Neural cell (in vitro differentiated cells): Measurements from ENCODE around the gene CRCP. TPM values are rescaled to one million over a fixed set of nuclear protein-coding genes. Genes with fewer than 3 reads are reported as not detected.
A peak's percentile ranks its signal among the peaks of the same experiment; 100 is the strongest.

ENCODE experiments used
- H2AFZ ChIP-seq: fragments of 200-600, 300-800 bp; sonication (generic), shearing (Covaris generic); 2 replicates; pipeline ENCODE4 v1.6.0; 2014; ENCODE audit warnings: low read depth, mild to moderate bottlenecking, antibody characterized with exemption, low read length, moderate library complexity
- H3F3A ChIP-seq: fragments of 200-600 bp; shearing (Covaris generic); 2 replicates; pipeline ENCODE4 v1.6.1; 2016; ENCODE audit warnings: mild to moderate bottlenecking, moderate library complexity, mixed read lengths, antibody characterized with exemption, low read length; ENCODE audit not compliant: insufficient read depth, poor library complexity, severe bottlenecking
- H3K27ac ChIP-seq: fragments of 200-600, 300-800 bp; sonication (generic), shearing (Covaris generic); 2 replicates; pipeline ENCODE4 v1.5.1; 2014; ENCODE audit warnings: mild to moderate bottlenecking, low read length, moderate library complexity
- H3K27me3 ChIP-seq: fragments of 300-800, 200-600 bp; sonication (generic), shearing (Covaris generic); 2 replicates; pipeline ENCODE4 v1.6.0; 2014; ENCODE audit warnings: mild to moderate bottlenecking, low read depth, low read length, moderate library complexity; ENCODE audit not compliant: insufficient read depth
- H3K36me3 ChIP-seq: fragments of 300-800, 200-600 bp; sonication (generic), shearing (Covaris generic); 2 replicates; pipeline ENCODE4 v1.5.1; 2014; ENCODE audit warnings: mild to moderate bottlenecking, antibody characterized with exemption, low read length, moderate library complexity; ENCODE audit not compliant: insufficient read depth
- H3K4me2 ChIP-seq: fragments of 300-800, 200-600 bp; sonication (generic), shearing (Covaris generic); 2 replicates; pipeline ENCODE4 v1.6.0; 2014; ENCODE audit warnings: mild to moderate bottlenecking, low read length
- H3K4me3 ChIP-seq: fragments of 300-800, 200-600 bp; sonication (generic), shearing (Covaris generic); 2 replicates; pipeline ENCODE4 v1.5.1; 2014; ENCODE audit warnings: mild to moderate bottlenecking, low read length, moderate library complexity
- H3K79me2 ChIP-seq: fragments of 200-600 bp; shearing (Covaris generic); replicated peaks from 2 replicates; pipeline ENCODE4 v1.6.0; 2014; ENCODE audit warnings: mild to moderate bottlenecking, low read length, moderate library complexity; ENCODE audit not compliant: insufficient read depth
- H3K9ac ChIP-seq: fragments of 300-800, 200-600 bp; sonication (generic), shearing (Covaris generic); 2 replicates; pipeline ENCODE4 v1.6.1; 2016; ENCODE audit warnings: mild to moderate bottlenecking, low read length, mixed read lengths
- H3K9me2 ChIP-seq: fragments of 200-600 bp; shearing (Covaris generic); 2 replicates; pipeline ENCODE4 v1.6.1; 2016; ENCODE audit warnings: mild to moderate bottlenecking, low read length, mixed read lengths; ENCODE audit not compliant: insufficient read depth
- H3K9me3 ChIP-seq: fragments of 200-600, 300-800 bp; sonication (generic), shearing (Covaris generic); 2 replicates; pipeline ENCODE4 v1.6.1; 2016; ENCODE audit warnings: mild to moderate bottlenecking, mixed run types, low read length, moderate library complexity, mixed read lengths
- H4K20me1 ChIP-seq: fragments of 200-600 bp; shearing (Covaris generic); 2 replicates; pipeline ENCODE4 v1.6.1; 2016; ENCODE audit warnings: mild to moderate bottlenecking, mixed run types; ENCODE audit not compliant: insufficient read depth
- EP300 ChIP-seq: fragments of 450-650 bp; conservative IDR thresholded peaks from 2 replicates; pipeline ENCODE4 v1.6.1; 2014; ENCODE audit warnings: antibody characterized with exemption, mild to moderate bottlenecking, moderate library complexity; ENCODE audit not compliant: poor library complexity, severe bottlenecking
- EZH2 ChIP-seq: fragments of 200-600, 300-800 bp; shearing (Covaris generic), sonication (generic); IDR thresholded peaks from 2 replicates; pipeline ENCODE4 v1.6.1; 2014; ENCODE audit warnings: antibody characterized with exemption, low read length, borderline replicate concordance, mild to moderate bottlenecking; ENCODE audit not compliant: insufficient read depth, poor library complexity, severe bottlenecking
- MXI1 ChIP-seq: fragments of 450-650 bp; conservative IDR thresholded peaks from 2 replicates; pipeline ENCODE4 v1.6.1; 2014; ENCODE audit warnings: antibody characterized with exemption, mild to moderate bottlenecking; ENCODE audit not compliant: poor library complexity, severe bottlenecking
- POLR2AphosphoS5 ChIP-seq: IDR thresholded peaks from 2 replicates; pipeline ENCODE4 v1.6.1; 2012
- RAD21 ChIP-seq: fragments of 450-650 bp; conservative IDR thresholded peaks from 2 replicates; pipeline ENCODE4 v1.6.1; 2014; ENCODE audit warnings: antibody characterized with exemption, mild to moderate bottlenecking, moderate library complexity
- SMC3 ChIP-seq: fragments of 450-650 bp; conservative IDR thresholded peaks from 2 replicates; pipeline ENCODE4 v1.6.1; 2014; ENCODE audit warnings: antibody characterized with exemption, mild to moderate bottlenecking, moderate library complexity; ENCODE audit not compliant: poor library complexity
- TAF1 ChIP-seq: IDR thresholded peaks from 2 replicates; pipeline ENCODE4 v1.6.1; 2012; ENCODE audit warnings: low read depth
- polyA plus RNA-seq: library from polyadenylated mRNA; depleted of rRNA; stranded (reverse); fragments of >200 nt; gene quantifications from 2 replicates; pipeline ENCODE4 v1.2.3, GENCODE V29; 2014
- TF ChIP-seq, protein P1 (sequence below): fragments of 450-650 bp; IDR thresholded peaks from 2 replicates; pipeline ENCODE4 v1.5.1; 2014; ENCODE audit warnings: antibody characterized with exemption, mild to moderate bottlenecking, moderate library complexity; ENCODE audit not compliant: poor library complexity, severe bottlenecking
- TF ChIP-seq, protein P2 (sequence below): IDR thresholded peaks from 2 replicates; pipeline ENCODE4 v1.6.1; 2012; ENCODE audit warnings: borderline replicate concordance

Gene CRCP
- polyA plus RNA-seq, 1 donor from 2014 or later, result 53.6 TPM

- H3K27ac ChIP-seq, result no peak overlapping the region
- TF ChIP-seq SMC3, result peak; percentile 65
- TF ChIP-seq TAF1, result no peak
- TF ChIP-seq RAD21, result peak; percentile 69
- no peak for TF ChIP-seq POLR2AphosphoS5
- TF ChIP-seq, protein P1, sequence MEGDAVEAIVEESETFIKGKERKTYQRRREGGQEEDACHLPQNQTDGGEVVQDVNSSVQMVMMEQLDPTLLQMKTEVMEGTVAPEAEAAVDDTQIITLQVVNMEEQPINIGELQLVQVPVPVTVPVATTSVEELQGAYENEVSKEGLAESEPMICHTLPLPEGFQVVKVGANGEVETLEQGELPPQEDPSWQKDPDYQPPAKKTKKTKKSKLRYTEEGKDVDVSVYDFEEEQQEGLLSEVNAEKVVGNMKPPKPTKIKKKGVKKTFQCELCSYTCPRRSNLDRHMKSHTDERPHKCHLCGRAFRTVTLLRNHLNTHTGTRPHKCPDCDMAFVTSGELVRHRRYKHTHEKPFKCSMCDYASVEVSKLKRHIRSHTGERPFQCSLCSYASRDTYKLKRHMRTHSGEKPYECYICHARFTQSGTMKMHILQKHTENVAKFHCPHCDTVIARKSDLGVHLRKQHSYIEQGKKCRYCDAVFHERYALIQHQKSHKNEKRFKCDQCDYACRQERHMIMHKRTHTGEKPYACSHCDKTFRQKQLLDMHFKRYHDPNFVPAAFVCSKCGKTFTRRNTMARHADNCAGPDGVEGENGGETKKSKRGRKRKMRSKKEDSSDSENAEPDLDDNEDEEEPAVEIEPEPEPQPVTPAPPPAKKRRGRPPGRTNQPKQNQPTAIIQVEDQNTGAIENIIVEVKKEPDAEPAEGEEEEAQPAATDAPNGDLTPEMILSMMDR, result peak; percentile 62
- TF ChIP-seq, protein P2, sequence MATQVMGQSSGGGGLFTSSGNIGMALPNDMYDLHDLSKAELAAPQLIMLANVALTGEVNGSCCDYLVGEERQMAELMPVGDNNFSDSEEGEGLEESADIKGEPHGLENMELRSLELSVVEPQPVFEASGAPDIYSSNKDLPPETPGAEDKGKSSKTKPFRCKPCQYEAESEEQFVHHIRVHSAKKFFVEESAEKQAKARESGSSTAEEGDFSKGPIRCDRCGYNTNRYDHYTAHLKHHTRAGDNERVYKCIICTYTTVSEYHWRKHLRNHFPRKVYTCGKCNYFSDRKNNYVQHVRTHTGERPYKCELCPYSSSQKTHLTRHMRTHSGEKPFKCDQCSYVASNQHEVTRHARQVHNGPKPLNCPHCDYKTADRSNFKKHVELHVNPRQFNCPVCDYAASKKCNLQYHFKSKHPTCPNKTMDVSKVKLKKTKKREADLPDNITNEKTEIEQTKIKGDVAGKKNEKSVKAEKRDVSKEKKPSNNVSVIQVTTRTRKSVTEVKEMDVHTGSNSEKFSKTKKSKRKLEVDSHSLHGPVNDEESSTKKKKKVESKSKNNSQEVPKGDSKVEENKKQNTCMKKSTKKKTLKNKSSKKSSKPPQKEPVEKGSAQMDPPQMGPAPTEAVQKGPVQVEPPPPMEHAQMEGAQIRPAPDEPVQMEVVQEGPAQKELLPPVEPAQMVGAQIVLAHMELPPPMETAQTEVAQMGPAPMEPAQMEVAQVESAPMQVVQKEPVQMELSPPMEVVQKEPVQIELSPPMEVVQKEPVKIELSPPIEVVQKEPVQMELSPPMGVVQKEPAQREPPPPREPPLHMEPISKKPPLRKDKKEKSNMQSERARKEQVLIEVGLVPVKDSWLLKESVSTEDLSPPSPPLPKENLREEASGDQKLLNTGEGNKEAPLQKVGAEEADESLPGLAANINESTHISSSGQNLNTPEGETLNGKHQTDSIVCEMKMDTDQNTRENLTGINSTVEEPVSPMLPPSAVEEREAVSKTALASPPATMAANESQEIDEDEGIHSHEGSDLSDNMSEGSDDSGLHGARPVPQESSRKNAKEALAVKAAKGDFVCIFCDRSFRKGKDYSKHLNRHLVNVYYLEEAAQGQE, result no peak
- TF ChIP-seq MXI1, result no peak
- no peaks in the 10 kb centered on the region for H3K9me2 ChIP-seq
Measured at GRCh38 chr7:66140924-66141323, 26.3 kb downstream of the CRCP start.

GRCh38 chr7:66142334-66142733 lies 27.7 kb downstream of the CRCP start:
- Histone ChIP-seq H4K20me1 (peaks cover 3% of the 10 kb centered on the region), H3K4me3 (no peak overlapping the region), H3K27me3 (no peaks in the 10 kb centered on the region), H3K36me3 (no peaks in the 10 kb centered on the region), H3K9me3 (no peaks in the 10 kb centered on the region), H3K4me2 (no peak overlapping the region), H3K9ac (no peak overlapping the region), H3K27ac (no peak overlapping the region), H2AFZ (no peak overlapping the region), H3F3A (no peaks in the 10 kb centered on the region), H3K9me2 (no peaks in the 10 kb centered on the region), H3K79me2 (no peaks in the 10 kb centered on the region)
- no peak for TF ChIP-seq TAF1

More at GRCh38 chr7:66140924-66141323, 26.3 kb downstream of the CRCP start:
- Histone ChIP-seq H3K27me3 (no peaks in the 10 kb centered on the region), H3K79me2 (no peaks in the 10 kb centered on the region), H3K36me3 (no peaks in the 10 kb centered on the region), H3K4me2 (no peak overlapping the region), H3K4me3 (no peak overlapping the region), H2AFZ (no peak overlapping the region), H4K20me1 (peaks cover 4% of the 10 kb centered on the region), H3K9ac (no peak overlapping the region), H3K9me3 (no peaks in the 10 kb centered on the region), H3F3A (no peaks in the 10 kb centered on the region)

DNA sequence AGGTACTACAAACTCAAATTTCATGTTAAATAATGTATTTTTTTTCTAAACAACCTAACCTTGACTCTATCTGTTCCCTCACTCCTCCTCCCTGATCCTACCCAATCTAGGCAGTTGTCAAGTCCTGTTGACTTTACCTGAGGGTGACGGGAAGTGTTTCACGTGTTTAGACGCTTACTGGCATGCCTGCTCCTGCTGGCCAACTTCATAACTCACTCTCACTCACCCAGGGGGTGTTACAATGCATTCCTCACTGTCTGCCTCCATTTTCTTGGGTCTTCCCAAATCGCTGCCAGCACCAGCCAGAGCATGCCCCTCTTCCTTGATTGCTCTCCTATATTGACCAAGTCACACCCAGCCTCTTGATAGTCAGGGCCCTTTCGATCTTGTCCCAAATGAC lies 28.3 kb downstream of the CRCP start:
- no peaks in the 10 kb centered on the region for H3K36me3 ChIP-seq
- H3K27ac ChIP-seq, result no peak overlapping the region
- no peaks in the 10 kb centered on the region for H3F3A ChIP-seq
- no peak overlapping the region for H3K9ac ChIP-seq
- H3K4me2 ChIP-seq, result no peak overlapping the region
- no peaks in the 10 kb centered on the region for H3K9me2 ChIP-seq
- H2AFZ ChIP-seq, result no peak overlapping the region
- H3K27me3 ChIP-seq, result no peaks in the 10 kb centered on the region
- H3K4me3 ChIP-seq, result no peak overlapping the region
- no peaks in the 10 kb centered on the region for H3K9me3 ChIP-seq
- H3K79me2 ChIP-seq, result no peaks in the 10 kb centered on the region
- H4K20me1 ChIP-seq, result no peaks in the 10 kb centered on the region
- TF ChIP-seq RAD21 (no peak), POLR2AphosphoS5 (no peak), SMC3 (no peak), TAF1 (no peak), MXI1 (no peak), EZH2 (no peak), EP300 (no peak)
- TF ChIP-seq, protein P2, result no peak
- TF ChIP-seq, protein P1, result no peak
